ENCODE measurements around the gene RNASE8. TPM values are rescaled to one million over a fixed set of nuclear protein-coding genes. Genes with fewer than 3 reads are reported as not detected.

The RNASE8 gene
- total and polyA plus RNA-seq, 2 of the 8 experiments (the other 6 are each of a cell fraction or from before 2014, with no cell fraction given): not detected

DNA sequence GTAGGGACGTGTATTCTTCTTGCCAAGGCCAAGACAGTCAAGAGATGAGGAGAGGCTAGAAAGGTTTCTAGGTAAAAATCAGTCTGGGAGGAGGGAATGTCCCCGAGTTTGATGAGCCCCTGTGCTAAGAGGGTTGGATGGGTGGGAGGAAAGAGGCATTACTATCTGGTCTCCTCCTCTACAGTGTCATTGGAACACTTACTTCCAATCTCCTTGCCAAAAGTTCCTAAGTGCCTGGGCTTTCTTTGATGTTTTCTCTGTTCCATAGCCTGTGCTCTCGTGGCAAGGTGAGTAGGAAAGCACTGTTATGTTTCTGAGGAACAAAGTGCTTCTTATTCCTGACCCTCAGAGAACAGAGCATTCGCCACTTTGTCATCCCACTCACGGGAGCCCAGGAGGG lies 22.9 kb upstream of the RNASE8 start, which contains the start of gene RNASE13:
TSS of gene RNASE13 (minus strand) at position 101 of the 400 bp plus-strand sequence. CDS start 519 bp downstream, outside the sequence.
- Histone ChIP-seq H3K56ac (replicated peaks; ENCODE audit: insufficient read length, low read depth, low read length) (no peak within 1 kb of the TSS), H3K79me1 (ENCODE audit: low read depth, low read length) (no peaks in the 10 kb centered on the region), H3K4ac (replicated peaks; ENCODE audit: insufficient read length, low read depth, low read length) (no peak within 1 kb of the TSS), H3K18ac (ENCODE audit: extremely low read depth, low read length) (no peak within 1 kb of the TSS), H2AFZ (ENCODE audit: low read length) (no peak within 1 kb of the TSS), H2AK5ac (ENCODE audit: low read depth, low read length) (no peak within 1 kb of the TSS), H4K20me1 (replicated peaks in 1 of 2; ENCODE audit: control insufficient read depth in 1 of 2, insufficient read depth in 2 of 2, low read length in 2 of 2) (no peaks in the 10 kb centered on the region), H3K14ac (ENCODE audit: insufficient read length) (no peak within 1 kb of the TSS), H3K9me3 (ENCODE audit: insufficient read depth in 2 of 2, low read depth in 1 of 2, low read length in 1 of 2) (no peaks in the 10 kb centered on the region), H2BK20ac (ENCODE audit: low read length) (no peak within 1 kb of the TSS), H3K36me3 (ENCODE audit: control insufficient read depth in 2 of 4, insufficient read depth in 4 of 4, low read length in 3 of 4) (no peaks in the 10 kb centered on the region), H2BK15ac (ENCODE audit: low read length) (no peak within 1 kb of the TSS), H3K9ac (replicated peaks in 1 of 4; ENCODE audit: extremely low read depth in 1 of 4, low read depth in 3 of 4, low read length in 3 of 4) (no peak within 1 kb of the TSS), H2BK5ac (ENCODE audit: low read depth, low read length) (no peak within 1 kb of the TSS), H2BK120ac (replicated peaks; ENCODE audit: low read depth, low read length) (no peak within 1 kb of the TSS), H3K4me1 (replicated peaks in 1 of 4; ENCODE audit: control insufficient read depth in 3 of 4, insufficient read depth in 4 of 4, low read length in 3 of 4) (peaks cover 6 to 9% (median 7%) of the 10 kb centered on the region in 4 experiments; a peak in 6 of 7 replicates), H3K4me2 (ENCODE audit: insufficient read depth in 1 of 2, low read depth in 2 of 2, low read length in 2 of 2) (no peak within 1 kb of the TSS), H3K23me2 (ENCODE audit: low read depth, low read length) (peaks cover 2% of the 10 kb centered on the region; the same call in 1 of the 2 replicates), H3K27ac (ENCODE audit: low read depth, low read length) (no peak within 1 kb of the TSS), H3K4me3 (ENCODE audit: extremely low read depth in 1 of 4, insufficient read depth in 2 of 4, low read depth in 3 of 4, low read length in 4 of 4) (no peak within 1 kb of the TSS), H3K23ac (ENCODE audit: insufficient read length) (no peak within 1 kb of the TSS), H4K91ac (replicated peaks; ENCODE audit: insufficient read length, low read length) (no peak within 1 kb of the TSS), H3K79me2 (ENCODE audit: control insufficient read depth in 1 of 2, insufficient read depth in 2 of 2, low read length in 2 of 2) (no peaks in the 10 kb centered on the region), H4K8ac (ENCODE audit: extremely low read depth, insufficient read depth, low read length) (no peak within 1 kb of the TSS), H2BK12ac (ENCODE audit: low read depth, low read length) (no peak within 1 kb of the TSS), H4K5ac (ENCODE audit: insufficient read length, low read depth, low read length) (no peak within 1 kb of the TSS), H3K27me3 (replicated peaks in 1 of 4; ENCODE audit: control insufficient read depth in 3 of 4, extremely low read depth in 1 of 4, insufficient read depth in 3 of 4, low read length in 3 of 4) (no peaks in the 10 kb centered on the region)
- ChIA-PET POLR2A (ENCODE audit: partially characterized antibody) (interaction anchor here (0.7 to 2.2 kb wide), 3 partner anchors 9 to 15 kb away, joined by 3 to 9 read pairs (median 4); no protein-coding TSS in a partner anchor), CTCF (ENCODE audit: partially characterized antibody) (interaction anchor here (1.0 to 8.8 kb wide), 6 partner anchors 15 to 85 kb away, joined by 3 to 152 read pairs (median 4); no protein-coding TSS in a partner anchor)
- DNase-seq (ENCODE audit: low read depth in 1 of 2, low spot score in 2 of 2): no peak
- WGBS, 2 experiments (ENCODE audit: extremely low coverage in 1 of 2, insufficient coverage in 1 of 2, insufficient read length in 1 of 2, insufficient replicate concordance in 2 of 2, low coverage in 1 of 2, low lambda C conversion rate in 2 of 2, missing lambda C conversion rate in 1 of 2): 92% methylated on average over 5 of the region's 5 CpGs; no CpG with 5 or more reads in 1 of the 2 experiments
- no peak for FAIRE-seq
- TF ChIP-seq RXRA (IDR thresholded peaks at IDR 0.05; ENCODE audit: insufficient read depth, low read depth, low read length): no peak
- TF ChIP-seq, protein P1, sequence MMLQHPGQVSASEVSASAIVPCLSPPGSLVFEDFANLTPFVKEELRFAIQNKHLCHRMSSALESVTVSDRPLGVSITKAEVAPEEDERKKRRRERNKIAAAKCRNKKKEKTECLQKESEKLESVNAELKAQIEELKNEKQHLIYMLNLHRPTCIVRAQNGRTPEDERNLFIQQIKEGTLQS (IDR thresholded peaks at IDR 0.05; ENCODE audit: insufficient read depth, low read depth, low read length): no peak
- no peak for TF ChIP-seq RAD21 (IDR thresholded peaks at IDR 0.05 in 1 of 2, conservative IDR thresholded peaks at IDR 0.05 in 1 of 2; ENCODE audit: low read depth in 2 of 2, low read length in 2 of 2)
- no peak for TF ChIP-seq CHD1 (IDR thresholded peaks at IDR 0.05; ENCODE audit: low read depth, low read length)
- no peak for TF ChIP-seq KDM5A (IDR thresholded peaks at IDR 0.05; ENCODE audit: low read length)
- no peak for TF ChIP-seq RNF2 (IDR thresholded peaks at IDR 0.05; ENCODE audit: borderline replicate concordance, low read depth, low read length, missing control alignments, poor library complexity, severe bottlenecking)
- TF ChIP-seq KDM4A (IDR thresholded peaks at IDR 0.05; ENCODE audit: low read depth, low read length, severe bottlenecking): no peak
- TF ChIP-seq SP1 (IDR thresholded peaks at IDR 0.05; ENCODE audit: low read depth, low read length): no peak
- TF ChIP-seq SP4 (IDR thresholded peaks at IDR 0.05; ENCODE audit: low read length): no peak
- no peak for TF ChIP-seq TAF7 (optimal IDR thresholded peaks at IDR 0.05; ENCODE audit: borderline replicate concordance, low read depth, low read length)
- TF ChIP-seq, protein P2, sequence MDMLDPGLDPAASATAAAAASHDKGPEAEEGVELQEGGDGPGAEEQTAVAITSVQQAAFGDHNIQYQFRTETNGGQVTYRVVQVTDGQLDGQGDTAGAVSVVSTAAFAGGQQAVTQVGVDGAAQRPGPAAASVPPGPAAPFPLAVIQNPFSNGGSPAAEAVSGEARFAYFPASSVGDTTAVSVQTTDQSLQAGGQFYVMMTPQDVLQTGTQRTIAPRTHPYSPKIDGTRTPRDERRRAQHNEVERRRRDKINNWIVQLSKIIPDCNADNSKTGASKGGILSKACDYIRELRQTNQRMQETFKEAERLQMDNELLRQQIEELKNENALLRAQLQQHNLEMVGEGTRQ (IDR thresholded peaks at IDR 0.05; ENCODE audit: low read length): no peak
- no peak for TF ChIP-seq BRCA1 (IDR thresholded peaks at IDR 0.05; ENCODE audit: low read depth, low read length)
